ENCODE results near the gene H2BW1. TPM values are rescaled to one million over a fixed set of nuclear protein-coding genes. Genes with fewer than 3 reads are reported as not detected.
"Not testable (repeated sequence)": the region's sequence is repeated elsewhere in the genome, so short reads cannot be mapped to it uniquely, and the experiment has no call there.

Gene H2BW1
- total RNA-seq, 4 donors from 2014 or later = not detected

- no peak for TF ChIP-seq CTCF (IDR thresholded peaks at IDR 0.05 in 4 of 5, conservative IDR thresholded peaks at IDR 0.05 in 1 of 5)
- no peak for TF ChIP-seq POLR2A (IDR thresholded peaks at IDR 0.05)
- no peak for ATAC-seq
- H3K27ac ChIP-seq = no peak within 1 kb of the TSS
- intact Hi-C loops (cut with DNase I; ENCODE audit: low total_unique reads) (no loop called here), in situ Hi-C loops (cut with MboI; ENCODE audit: low sequenced_read_pairs in 4 of 4) (no loop called here)
- H3K4me1 ChIP-seq = no peaks in the 10 kb centered on the region
- no peaks in the 10 kb centered on the region for H3K9me3 ChIP-seq
- H3K27me3 ChIP-seq = peaks cover 0 to 17% (median 0%) of the 10 kb centered on the region in 3 donors
- no peak within 1 kb of the TSS for H3K4me3 ChIP-seq
- no peak for DNase-seq
- no peaks in the 10 kb centered on the region for H3K36me3 ChIP-seq
Observed at GRCh38 chrX:104039689-104040505, 26.4 kb upstream of the H2BW1 start, which contains the start of gene H2BW2. H2BW2 (plus strand) TSS chrX:104039956; CDS start chrX:104039995, 39 bp downstream.

DNA sequence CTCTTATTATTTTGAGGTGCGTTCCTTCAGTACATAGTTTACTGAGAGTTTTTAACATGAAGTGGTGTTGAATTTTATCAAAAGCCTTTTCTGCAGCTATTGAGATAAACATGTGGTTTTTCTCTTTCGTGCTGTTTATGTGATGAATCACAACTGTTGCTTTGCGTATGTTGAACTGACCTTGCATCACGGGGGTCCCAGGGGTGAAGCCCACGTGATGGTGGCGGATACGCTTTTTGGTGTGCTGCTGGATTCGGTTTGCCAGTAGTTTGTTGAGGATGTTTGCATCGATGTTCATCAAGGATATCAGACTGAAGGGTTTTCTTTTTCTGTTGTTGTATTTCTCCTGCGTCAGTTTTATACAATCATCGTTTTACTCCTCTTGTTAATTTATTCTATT is 4.6 kb upstream of the H2BW1 start:
- peaks cover 0 to 26% (median 0%) of the 10 kb centered on the region in 3 donors for H3K27me3 ChIP-seq
- ATAC-seq = no peak
- in situ Hi-C loops (cut with MboI; ENCODE audit: low sequenced_read_pairs in 4 of 4) (no loop called here), intact Hi-C loops (cut with DNase I; ENCODE audit: low total_unique reads) (no loop called here)
- peaks cover 0 to 4% (median 0%) of the 10 kb centered on the region in 3 donors for H3K9me3 ChIP-seq
- TF ChIP-seq CTCF (IDR thresholded peaks at IDR 0.05 in 4 of 5, conservative IDR thresholded peaks at IDR 0.05 in 1 of 5) (no peak), POLR2A (IDR thresholded peaks at IDR 0.05) (no peak)
- H3K4me3 ChIP-seq = no peak overlapping the region
- H3K36me3 ChIP-seq = no peaks in the 10 kb centered on the region
- no peak for DNase-seq
- H3K27ac ChIP-seq = no peak overlapping the region
- no peaks in the 10 kb centered on the region for H3K4me1 ChIP-seq

DNA sequence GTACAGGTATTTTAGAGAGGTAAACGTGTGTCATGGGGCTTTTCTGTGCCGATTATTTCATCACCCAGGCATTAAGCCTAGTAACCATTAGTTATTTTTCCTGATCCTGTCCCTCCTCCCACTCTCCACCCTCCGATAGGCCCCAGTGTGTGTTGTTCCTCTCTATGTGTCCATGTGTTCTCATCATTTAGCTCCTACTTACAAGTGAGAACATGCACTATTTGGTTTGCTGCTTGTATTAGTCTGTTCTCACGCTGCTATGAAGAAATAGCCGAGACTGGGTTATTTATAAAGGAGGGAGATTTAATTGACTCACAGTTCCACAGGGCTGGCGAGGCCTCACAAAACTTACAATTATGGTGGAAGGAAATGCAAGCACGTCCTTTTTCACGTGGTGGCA is 2.1 kb upstream of the H2BW1 start:
- DNase-seq; H3K27ac ChIP-seq; H3K36me3 ChIP-seq; H3K4me1 ChIP-seq; intact Hi-C loops (cut with DNase I; ENCODE audit: low total_unique reads); in situ Hi-C loops (cut with MboI; ENCODE audit: low sequenced_read_pairs in 4 of 4); ATAC-seq; H3K9me3 ChIP-seq; H3K4me3 ChIP-seq: not testable (repeated sequence)
- H3K27me3 ChIP-seq = peaks cover 0 to 20% (median 0%) of the 10 kb centered on the region in 3 donors

- no peaks in the 10 kb centered on the region for H3K36me3 ChIP-seq
- no peak overlapping the region for H3K4me3 ChIP-seq
- no peak overlapping the region for H3K27ac ChIP-seq
- in situ Hi-C loops (cut with MboI; ENCODE audit: low sequenced_read_pairs in 4 of 4) = no loop called here
- TF ChIP-seq CTCF (IDR thresholded peaks at IDR 0.05 in 4 of 5, conservative IDR thresholded peaks at IDR 0.05 in 1 of 5) = no peak
- TF ChIP-seq POLR2A (IDR thresholded peaks at IDR 0.05) = no peak
- intact Hi-C loops (cut with DNase I; ENCODE audit: low total_unique reads) = no loop called here
- no peak for DNase-seq
- H3K9me3 ChIP-seq = peaks cover 0 to 4% (median 0%) of the 10 kb centered on the region in 3 donors
- H3K27me3 ChIP-seq = no peaks in the 10 kb centered on the region
- H3K4me1 ChIP-seq = no peaks in the 10 kb centered on the region
- no peak for ATAC-seq
Observed at GRCh38 chrX:104013158-104013557, 350 bp downstream of the H2BW1 start.

GRCh38 chrX:104008831-104009230 is 4.7 kb downstream of the H2BW1 start:
- H3K4me1 ChIP-seq = no peaks in the 10 kb centered on the region
- in situ Hi-C loops (cut with MboI; ENCODE audit: low sequenced_read_pairs in 4 of 4) (no loop called here), intact Hi-C loops (cut with DNase I; ENCODE audit: low total_unique reads) (no loop called here)
- no peak for DNase-seq
- no peak overlapping the region for H3K27ac ChIP-seq
- no peak for ATAC-seq
- no peak overlapping the region for H3K4me3 ChIP-seq
- TF ChIP-seq POLR2A (IDR thresholded peaks at IDR 0.05) (no peak), CTCF (IDR thresholded peaks at IDR 0.05 in 4 of 5, conservative IDR thresholded peaks at IDR 0.05 in 1 of 5) (no peak)
- H3K36me3 ChIP-seq = no peaks in the 10 kb centered on the region
- no peaks in the 10 kb centered on the region for H3K27me3 ChIP-seq
- no peaks in the 10 kb centered on the region for H3K9me3 ChIP-seq
